HEK293T (cell line): Measurements from ENCODE around the gene TNNI3.

Experiments used
- ARNT ChIP-seq: fragments of 450-650 bp; IDR thresholded peaks from 2 replicates; pipeline ENCODE4 v1.6.1; 2017; ENCODE audit warnings: mild to moderate bottlenecking
- CTBP1 ChIP-seq: fragments of 450-650 bp; IDR thresholded peaks from 2 replicates; pipeline ENCODE4 v1.6.1; 2016; ENCODE audit warnings: borderline replicate concordance
- FOXK2 ChIP-seq: fragments of 450-650 bp; IDR thresholded peaks from 2 replicates; pipeline ENCODE4 v1.6.1; 2016; ENCODE audit warnings: mild to moderate bottlenecking
- HDGF ChIP-seq: fragments of 450-650 bp; IDR thresholded peaks from 2 replicates; pipeline ENCODE4 v1.6.1; 2017; ENCODE audit warnings: antibody characterized with exemption, borderline replicate concordance
- NFRKB ChIP-seq: fragments of 450-650 bp; IDR thresholded peaks from 2 replicates; pipeline ENCODE4 v1.6.1; 2016; ENCODE audit warnings: mild to moderate bottlenecking, moderate library complexity
- SP1 ChIP-seq: fragments of 450-650 bp; IDR thresholded peaks from 2 replicates; pipeline ENCODE4 v1.6.1; 2017
- SUZ12 ChIP-seq: fragments of 450-650 bp; IDR thresholded peaks from 2 replicates; pipeline ENCODE4 v1.6.1; 2016; ENCODE audit warnings: mild to moderate bottlenecking
- TARDBP ChIP-seq: fragments of 450-650 bp; IDR thresholded peaks from 2 replicates; pipeline ENCODE4 v1.6.1; 2016
- ZNF384 ChIP-seq: fragments of 450-650 bp; IDR thresholded peaks from 2 replicates; pipeline ENCODE4 v1.6.1; 2016
- TF ChIP-seq, protein P1 (sequence below): fragments of 450-650 bp; IDR thresholded peaks from 2 replicates; pipeline ENCODE4 v1.6.1; 2016

DNA sequence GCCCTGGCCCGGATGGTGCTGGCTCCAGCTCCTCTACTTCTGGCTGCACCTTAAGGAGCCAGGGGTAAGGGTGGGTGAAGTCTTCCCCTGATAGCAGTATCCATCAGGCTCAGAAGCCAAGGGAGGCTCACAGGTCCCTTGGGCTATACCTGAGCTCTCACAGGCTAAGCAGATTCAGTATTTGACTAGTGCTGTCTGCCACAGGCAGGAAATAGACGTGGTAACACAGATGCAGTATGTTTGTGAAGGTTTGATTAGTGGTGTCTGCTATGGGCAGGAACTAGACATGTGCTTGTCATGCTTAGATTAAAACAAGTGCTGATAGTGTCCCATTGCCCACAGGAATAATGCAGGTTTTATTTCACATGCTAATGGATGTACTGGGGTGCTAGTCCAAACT is 18.5 kb upstream of the TNNI3 start:
- no peak for TF ChIP-seq FOXK2
- TF ChIP-seq SP1: no peak
- TF ChIP-seq ARNT: no peak
- TF ChIP-seq, protein P1, sequence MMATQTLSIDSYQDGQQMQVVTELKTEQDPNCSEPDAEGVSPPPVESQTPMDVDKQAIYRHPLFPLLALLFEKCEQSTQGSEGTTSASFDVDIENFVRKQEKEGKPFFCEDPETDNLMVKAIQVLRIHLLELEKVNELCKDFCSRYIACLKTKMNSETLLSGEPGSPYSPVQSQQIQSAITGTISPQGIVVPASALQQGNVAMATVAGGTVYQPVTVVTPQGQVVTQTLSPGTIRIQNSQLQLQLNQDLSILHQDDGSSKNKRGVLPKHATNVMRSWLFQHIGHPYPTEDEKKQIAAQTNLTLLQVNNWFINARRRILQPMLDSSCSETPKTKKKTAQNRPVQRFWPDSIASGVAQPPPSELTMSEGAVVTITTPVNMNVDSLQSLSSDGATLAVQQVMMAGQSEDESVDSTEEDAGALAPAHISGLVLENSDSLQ: no peak
- TF ChIP-seq ZNF384: no peak
- no peak for TF ChIP-seq HDGF
- TF ChIP-seq SUZ12: no peak
- TF ChIP-seq TARDBP: no peak
- TF ChIP-seq NFRKB: no peak
- no peak for TF ChIP-seq CTBP1
